ENCODE measurements around the gene SPEM3.

SPEM3 gene

GRCh38 chr17:7463372-7463846, 34.8 kb downstream of the SPEM3 start:
- no peak for TF ChIP-seq CTCF (IDR thresholded peaks at IDR 0.05; ENCODE audit: insufficient read depth, low read length, missing control alignments)
- ChIA-PET CTCF (interaction anchor here (1.3 kb wide), 1 partner anchor 13 kb away, joined by 4 read pairs; no protein-coding TSS in a partner anchor), POLR2A (no interaction called here)
- DNase-seq (ENCODE audit: low read depth, low spot score), result no peak
- no peak overlapping the region for H3K4me3 ChIP-seq (ENCODE audit: low read depth, low read length)

GRCh38 chr17:7464081-7464480, 35.4 kb downstream of the SPEM3 start:
- ChIA-PET CTCF (no interaction called here), POLR2A (no interaction called here)
- H3K4me3 ChIP-seq (ENCODE audit: low read depth, low read length), result no peak overlapping the region
- no peak for TF ChIP-seq CTCF (IDR thresholded peaks at IDR 0.05; ENCODE audit: insufficient read depth, low read length, missing control alignments)
- no peak for DNase-seq (ENCODE audit: low read depth, low spot score)

- CTCF ChIA-PET, result interaction anchor here (2.8 kb wide), 1 partner anchor 95 kb away, joined by 8 read pairs; the partner anchor contains the start of gene SENP3
- TF ChIP-seq CTCF (IDR thresholded peaks at IDR 0.05; ENCODE audit: insufficient read depth, low read length, missing control alignments), result no peak
- H3K4me3 ChIP-seq (ENCODE audit: low read depth, low read length), result no peak overlapping the region
- POLR2A ChIA-PET, result interaction anchor here (1.1 to 1.4 kb wide), 2 partner anchors 10 to 11 kb away, joined by 4 to 8 read pairs; no protein-coding TSS in a partner anchor
- no peak for DNase-seq (ENCODE audit: low read depth, low spot score)
Observed at GRCh38 chr17:7465597-7466275, 37.1 kb downstream of the SPEM3 start.

GRCh38 chr17:7466318-7466638, 37.6 kb downstream of the SPEM3 start:
- DNase-seq (ENCODE audit: low read depth, low spot score), result no peak
- TF ChIP-seq CTCF (IDR thresholded peaks at IDR 0.05; ENCODE audit: insufficient read depth, low read length, missing control alignments), result no peak
- no peak overlapping the region for H3K4me3 ChIP-seq (ENCODE audit: low read depth, low read length)
- ChIA-PET POLR2A (interaction anchor here (1.1 to 1.4 kb wide), 2 partner anchors 10 to 11 kb away, joined by 4 to 8 read pairs; no protein-coding TSS in a partner anchor), CTCF (interaction anchor here (1.2 to 2.8 kb wide), 2 partner anchors 9 to 95 kb away, joined by 4 to 8 read pairs; partner anchors contain the start of gene SENP3)

- ChIA-PET CTCF (interaction anchor here (0.9 to 2.8 kb wide), 3 partner anchors 9 to 94 kb away, joined by 4 to 8 read pairs (median 4); partner anchors contain the start of gene SENP3), POLR2A (interaction anchor here (1.1 to 1.4 kb wide), 2 partner anchors 9 to 12 kb away, joined by 4 to 8 read pairs; no protein-coding TSS in a partner anchor)
- DNase-seq (ENCODE audit: low read depth, low spot score), result no peak
- no peak overlapping the region for H3K4me3 ChIP-seq (ENCODE audit: low read depth, low read length)
- TF ChIP-seq CTCF (IDR thresholded peaks at IDR 0.05; ENCODE audit: insufficient read depth, low read length, missing control alignments), result no peak
Observed at GRCh38 chr17:7466639-7467341, 38.1 kb downstream of the SPEM3 start.

- POLR2A ChIA-PET, result interaction anchor here (1.4 kb wide), 1 partner anchor 8 kb away, joined by 4 read pairs; no protein-coding TSS in a partner anchor
- CTCF ChIA-PET, result interaction anchor here (0.9 to 1.2 kb wide), 2 partner anchors 8 to 31 kb away, joined by 4 read pairs; no protein-coding TSS in a partner anchor
- no peak for DNase-seq (ENCODE audit: low read depth, low spot score)
- no peak overlapping the region for H3K4me3 ChIP-seq (ENCODE audit: low read depth, low read length)
- no peak for TF ChIP-seq CTCF (IDR thresholded peaks at IDR 0.05; ENCODE audit: insufficient read depth, low read length, missing control alignments)
Observed at GRCh38 chr17:7467498-7467897, 38.8 kb downstream of the SPEM3 start.
